ENCODE results near the gene GCAT.

DNA sequence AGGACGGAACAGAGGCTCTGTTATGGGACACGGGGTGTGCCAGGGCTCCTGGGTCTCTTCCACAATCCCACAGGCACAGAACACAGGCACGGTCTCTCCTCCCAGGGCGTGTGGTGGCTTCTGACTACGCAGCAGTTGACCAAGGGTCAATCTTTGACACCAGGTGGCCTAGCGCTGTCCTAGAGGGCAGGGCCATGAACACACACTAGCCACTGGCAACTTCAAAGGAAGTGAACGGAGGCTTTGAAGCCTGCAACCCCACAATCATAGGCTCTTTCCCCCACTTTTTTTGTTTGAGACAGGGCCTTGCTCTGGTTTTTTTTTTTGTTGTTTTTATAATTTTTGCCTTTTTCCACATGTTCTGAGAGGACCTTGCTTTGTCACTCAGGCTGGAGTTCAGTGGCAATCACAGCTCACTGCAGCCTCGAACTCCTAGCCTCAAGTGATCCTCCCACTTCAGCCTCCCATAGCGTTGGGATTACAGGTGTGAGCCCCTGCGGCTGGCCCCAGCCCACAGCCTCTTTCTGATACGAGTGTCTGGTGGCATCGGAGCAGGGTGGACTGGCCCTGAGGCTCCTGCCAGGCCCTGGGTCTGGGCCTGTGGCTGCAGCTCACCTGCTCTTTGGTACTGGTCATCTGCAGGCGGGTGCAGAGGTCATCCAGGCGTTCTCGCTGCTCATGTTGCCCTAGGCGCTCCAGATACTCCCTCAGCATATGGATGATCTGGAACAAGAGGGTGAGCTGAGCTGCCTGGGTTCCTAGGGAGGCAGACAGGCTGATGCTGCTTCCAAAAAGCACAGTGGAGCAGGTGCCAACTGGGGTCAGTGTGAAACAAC is 24.5 kb downstream of the GCAT start:
- TF ChIP-seq POLR2A (IDR thresholded peaks at IDR 0.05; ENCODE audit: low read length): no peak
- TF ChIP-seq GATA1 (IDR thresholded peaks at IDR 0.05; ENCODE audit: low read depth, low read length): no peak

Data from erythroblast (primary cell).